ENCODE data around the gene APOM. TPM values are rescaled to one million over a fixed set of nuclear protein-coding genes. Genes with fewer than 3 reads are reported as not detected.

The APOM gene
- total RNA-seq, 4 donors from 2014 or later, result 0.67 to 2.1 (median 1.1) TPM

GRCh38 chr6:31651602-31652191 is 4.0 kb upstream of the APOM start:
- Histone ChIP-seq H3K27me3 (no peaks in the 10 kb centered on the region), H3K4me3 (peak overlapping the region; percentile 59 to 95 (median 78)), H3K4me1 (peaks cover 7 to 33% (median 25%) of the 10 kb centered on the region in 3 donors), H3K9me3 (no peaks in the 10 kb centered on the region), H3K27ac (peak overlapping the region; percentile 94 to 100 (median 99)), H3K36me3 (peaks cover 26 to 67% (median 34%) of the 10 kb centered on the region in 3 donors)
- peak; percentile 64 for DNase-seq
- WGBS, 2 donors, result 2 to 3% methylated on average over 21 to 23 of the region's 29 CpGs
- TF ChIP-seq, protein P1, sequence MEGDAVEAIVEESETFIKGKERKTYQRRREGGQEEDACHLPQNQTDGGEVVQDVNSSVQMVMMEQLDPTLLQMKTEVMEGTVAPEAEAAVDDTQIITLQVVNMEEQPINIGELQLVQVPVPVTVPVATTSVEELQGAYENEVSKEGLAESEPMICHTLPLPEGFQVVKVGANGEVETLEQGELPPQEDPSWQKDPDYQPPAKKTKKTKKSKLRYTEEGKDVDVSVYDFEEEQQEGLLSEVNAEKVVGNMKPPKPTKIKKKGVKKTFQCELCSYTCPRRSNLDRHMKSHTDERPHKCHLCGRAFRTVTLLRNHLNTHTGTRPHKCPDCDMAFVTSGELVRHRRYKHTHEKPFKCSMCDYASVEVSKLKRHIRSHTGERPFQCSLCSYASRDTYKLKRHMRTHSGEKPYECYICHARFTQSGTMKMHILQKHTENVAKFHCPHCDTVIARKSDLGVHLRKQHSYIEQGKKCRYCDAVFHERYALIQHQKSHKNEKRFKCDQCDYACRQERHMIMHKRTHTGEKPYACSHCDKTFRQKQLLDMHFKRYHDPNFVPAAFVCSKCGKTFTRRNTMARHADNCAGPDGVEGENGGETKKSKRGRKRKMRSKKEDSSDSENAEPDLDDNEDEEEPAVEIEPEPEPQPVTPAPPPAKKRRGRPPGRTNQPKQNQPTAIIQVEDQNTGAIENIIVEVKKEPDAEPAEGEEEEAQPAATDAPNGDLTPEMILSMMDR (IDR thresholded peaks at IDR 0.05), result no peak
- TF ChIP-seq POLR2A (IDR thresholded peaks at IDR 0.05), result no peak
- intact Hi-C loops (cut with DNase I), result no loop called here

DNA sequence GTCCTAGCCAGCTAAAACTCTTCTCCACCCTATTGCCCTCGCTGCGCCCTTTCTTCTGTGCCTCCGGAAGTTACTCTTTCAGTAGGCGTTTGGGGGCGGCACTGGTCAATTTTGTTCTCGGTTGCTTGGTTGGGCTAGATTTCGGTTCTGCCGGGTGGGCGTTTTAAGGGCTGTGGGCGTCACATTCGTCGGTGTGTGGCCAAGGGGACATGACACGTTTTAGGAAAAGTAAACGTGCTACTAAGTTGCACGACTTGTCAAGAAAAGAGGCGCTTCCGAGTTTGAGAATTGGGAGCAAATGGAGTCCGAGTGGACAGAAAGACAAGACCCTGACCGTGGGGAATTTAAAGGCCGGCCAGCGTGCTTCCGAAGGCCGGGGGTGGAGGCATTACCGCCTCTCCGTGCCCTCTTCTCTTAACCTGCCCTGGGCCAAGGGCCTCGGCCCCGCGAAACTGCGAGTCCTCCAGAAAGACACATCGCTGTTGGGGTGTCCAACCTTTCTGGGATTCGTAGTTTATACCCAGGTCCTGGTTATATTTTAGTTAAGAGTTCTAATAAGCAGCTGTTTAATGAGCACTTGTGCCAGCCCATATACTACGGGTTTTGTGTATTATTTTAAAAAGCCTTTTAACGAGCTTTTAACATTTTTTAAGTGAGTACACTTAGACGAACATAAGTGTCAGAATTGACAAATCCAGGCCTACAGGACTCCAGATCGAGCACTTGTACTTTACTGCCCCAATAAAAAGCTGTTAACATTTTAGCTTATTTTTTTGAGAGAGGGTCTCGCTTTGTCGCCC is 2.6 kb upstream of the APOM start:
- Histone ChIP-seq H3K9me3 (no peaks in the 10 kb centered on the region), H3K36me3 (peaks cover 14 to 67% (median 22%) of the 10 kb centered on the region in 3 donors), H3K27ac (peak overlapping the region; percentile 94 to 100 (median 99)), H3K4me1 (peaks cover 12 to 43% (median 32%) of the 10 kb centered on the region in 3 donors), H3K27me3 (no peaks in the 10 kb centered on the region), H3K4me3 (peak overlapping the region; percentile 59 to 95 (median 78))
- peak; percentile 61 for DNase-seq
- TF ChIP-seq POLR2A (IDR thresholded peaks at IDR 0.05), result peak in 3 of 4 donors; percentile 7 to 80 (median 68)
- TF ChIP-seq, protein P1 (IDR thresholded peaks at IDR 0.05), result no peak
- intact Hi-C loops (cut with DNase I), result no loop called here
- WGBS, 2 donors, result 9% methylated on average over 36 of the region's 37 CpGs

- no peak overlapping the region for H3K4me3 ChIP-seq
- no peak overlapping the region for H3K27ac ChIP-seq
- H3K36me3 ChIP-seq, result peaks cover 4 to 61% (median 8%) of the 10 kb centered on the region in 3 donors
- no peak for DNase-seq
- no peaks in the 10 kb centered on the region for H3K9me3 ChIP-seq
- intact Hi-C loops (cut with DNase I), result no loop called here
- H3K27me3 ChIP-seq, result no peaks in the 10 kb centered on the region
- peaks cover 26 to 59% (median 48%) of the 10 kb centered on the region in 3 donors for H3K4me1 ChIP-seq
- WGBS, 2 donors, result 74 to 87% methylated on average over 6 to 8 of the region's 8 CpGs
- TF ChIP-seq POLR2A (IDR thresholded peaks at IDR 0.05), result no peak
- TF ChIP-seq, protein P1 (IDR thresholded peaks at IDR 0.05), result no peak
Measured at GRCh38 chr6:31654574-31655348, 933 bp upstream of the APOM start.

DNA sequence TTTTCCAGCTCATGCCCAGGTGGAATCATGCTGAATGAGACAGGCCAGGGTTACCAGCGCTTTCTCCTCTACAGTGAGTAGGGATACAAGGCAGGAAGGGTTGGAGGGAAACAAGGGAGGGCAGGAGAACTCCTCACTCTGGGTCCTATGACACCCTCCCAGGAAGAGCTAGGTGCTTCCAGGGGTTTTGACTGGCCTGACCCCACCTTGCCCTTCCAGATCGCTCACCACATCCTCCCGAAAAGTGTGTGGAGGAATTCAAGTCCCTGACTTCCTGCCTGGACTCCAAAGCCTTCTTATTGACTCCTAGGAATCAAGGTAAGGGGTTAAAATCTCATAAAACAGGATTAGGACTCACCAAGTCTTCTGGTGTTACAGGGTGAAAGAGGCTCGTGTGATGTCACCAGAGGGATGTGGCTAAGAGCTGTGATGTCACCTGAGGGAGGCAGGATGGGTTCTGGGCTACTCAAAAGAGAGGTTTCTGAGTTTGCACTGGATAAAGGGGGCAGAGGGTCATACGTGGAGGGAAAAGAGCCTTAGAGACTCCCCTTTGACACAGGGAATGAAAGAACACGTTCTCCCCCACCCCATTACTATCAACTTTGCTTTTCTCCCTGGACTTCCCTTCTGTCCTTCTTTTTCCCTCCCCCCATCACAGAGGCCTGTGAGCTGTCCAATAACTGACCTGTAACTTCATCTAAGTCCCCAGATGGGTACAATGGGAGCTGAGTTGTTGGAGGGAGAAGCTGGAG is 1.9 kb downstream of the APOM start:
- Histone ChIP-seq H3K27ac (peak overlapping the region in 2 of 4 donors; percentile 25 to 28), H3K9me3 (no peaks in the 10 kb centered on the region), H3K27me3 (no peaks in the 10 kb centered on the region), H3K4me3 (no peak overlapping the region), H3K4me1 (peaks cover 19 to 63% (median 30%) of the 10 kb centered on the region in 3 donors), H3K36me3 (peaks cover 4 to 55% (median 13%) of the 10 kb centered on the region in 3 donors)
- WGBS, 2 donors, result 56 to 77% methylated on average over 4 to 5 of the region's 6 CpGs
- TF ChIP-seq, protein P1 (IDR thresholded peaks at IDR 0.05), result no peak
- no peak for TF ChIP-seq POLR2A (IDR thresholded peaks at IDR 0.05)
- DNase-seq, result no peak
- intact Hi-C loops (cut with DNase I), result no loop called here

Data from esophagus squamous epithelium (tissue), 5 donors.